H9 (cell line): ENCODE data around the gene NPAS1. TPM values are rescaled to one million over a fixed set of nuclear protein-coding genes. Genes with fewer than 3 reads are reported as not detected.

Source experiments
- DNase-seq: peaks from one replicate; pipeline ENCODE4 v3.0.0-alpha.2; 2017
- H2AFZ ChIP-seq: one replicate; pipeline ENCODE4 v1.6.1; 2013; ENCODE audit warnings: mild to moderate bottlenecking, low read length, control low read depth, moderate library complexity
- H2AK5ac ChIP-seq: 2 replicates; pipeline ENCODE4 v1.6.1; 2013; ENCODE audit warnings: low read length, control low read depth, mixed read lengths; ENCODE audit not compliant: insufficient read length
- H2BK120ac ChIP-seq: one replicate; pipeline ENCODE4 v1.6.1; 2013; ENCODE audit warnings: low read depth, mild to moderate bottlenecking, low read length, control low read depth, inconsistent platforms; ENCODE audit not compliant: poor library complexity, severe bottlenecking
- H2BK12ac ChIP-seq: 2 replicates; pipeline ENCODE4 v1.6.1; 2013; ENCODE audit warnings: low read length, control low read depth, mixed read lengths, low read depth; ENCODE audit not compliant: insufficient read length
- H2BK15ac ChIP-seq: 2 replicates; pipeline ENCODE4 v1.6.1; 2013; ENCODE audit warnings: low read depth, low read length, control low read depth
- H2BK20ac ChIP-seq: one replicate; pipeline ENCODE4 v1.6.1; 2013; ENCODE audit warnings: low read depth, mild to moderate bottlenecking, low read length, control low read depth, inconsistent platforms; ENCODE audit not compliant: poor library complexity, severe bottlenecking
- H2BK5ac ChIP-seq: 2 replicates; pipeline ENCODE4 v1.6.1; 2013; ENCODE audit warnings: low read length, control low read depth, mixed read lengths; ENCODE audit not compliant: insufficient read length
- H3K14ac ChIP-seq: 2 replicates; pipeline ENCODE4 v1.6.1; 2013; ENCODE audit warnings: low read length, control low read depth; ENCODE audit not compliant: insufficient read depth
- H3K18ac ChIP-seq: 2 replicates; pipeline ENCODE4 v1.6.1; 2013; ENCODE audit warnings: low read depth, mild to moderate bottlenecking, mixed read lengths, low read length, control low read depth; ENCODE audit not compliant: insufficient read length
- H3K23ac ChIP-seq: 2 replicates; pipeline ENCODE4 v1.6.1; 2013; ENCODE audit warnings: low read length, control low read depth, mixed read lengths, low read depth; ENCODE audit not compliant: insufficient read length
- H3K23me2 ChIP-seq: 2 replicates; pipeline ENCODE4 v1.6.1; 2013; ENCODE audit warnings: low read depth, mild to moderate bottlenecking, mixed read lengths, low read length, control low read depth; ENCODE audit not compliant: insufficient read length, poor library complexity, severe bottlenecking
- H3K27ac ChIP-seq: 2 replicates; pipeline ENCODE4 v1.5.1; 2013; ENCODE audit warnings: low read length, control low read depth, mixed read lengths, low read depth; ENCODE audit not compliant: insufficient read length
- H3K27me3 ChIP-seq: 2 replicates; pipeline ENCODE4 v1.6.1; 2013; ENCODE audit warnings: low read length, control low read depth, inconsistent platforms; ENCODE audit not compliant: insufficient read depth
- H3K4ac ChIP-seq: 2 replicates; pipeline ENCODE4 v1.6.1; 2013; ENCODE audit warnings: low read depth, mild to moderate bottlenecking, control low read depth, inconsistent platforms, low read length, moderate library complexity
- H3K4me1 ChIP-seq: 2 replicates; pipeline ENCODE4 v1.6.1; 2013; ENCODE audit warnings: low read length, control low read depth, inconsistent platforms; ENCODE audit not compliant: insufficient read depth
- H3K4me2 ChIP-seq: 2 replicates; pipeline ENCODE4 v1.6.1; 2013; ENCODE audit warnings: low read length, control low read depth, mixed read lengths; ENCODE audit not compliant: insufficient read length, insufficient read depth
- H3K56ac ChIP-seq: 2 replicates; pipeline ENCODE4 v1.6.1; 2013; ENCODE audit warnings: low read depth, mild to moderate bottlenecking, mixed read lengths, low read length, control low read depth; ENCODE audit not compliant: insufficient read length
- H3K79me1 ChIP-seq: 2 replicates; pipeline ENCODE4 v1.6.1; 2013; ENCODE audit warnings: low read depth, mild to moderate bottlenecking, moderate library complexity, low read length, control low read depth, inconsistent platforms; ENCODE audit not compliant: insufficient read depth, poor library complexity, severe bottlenecking
- H3K79me2 ChIP-seq: 2 replicates; pipeline ENCODE4 v1.6.1; 2013; ENCODE audit warnings: low read length, control low read depth, inconsistent platforms; ENCODE audit not compliant: insufficient read depth
- H3K9ac ChIP-seq: 2 replicates; pipeline ENCODE4 v1.6.1; 2013; ENCODE audit warnings: low read length, control low read depth, mixed read lengths; ENCODE audit not compliant: insufficient read length; ENCODE audit errors: extremely low read depth
- H3K9me3 ChIP-seq: one replicate; pipeline ENCODE4 v1.6.1; 2013; ENCODE audit warnings: low read depth, low read length, inconsistent platforms; ENCODE audit not compliant: control insufficient read depth
- H3T11ph ChIP-seq: one replicate; pipeline ENCODE4 v1.6.1; 2013; ENCODE audit warnings: mild to moderate bottlenecking, low read length, control low read depth, inconsistent platforms
- H4K20me1 ChIP-seq: one replicate; pipeline ENCODE4 v1.6.1; 2013; ENCODE audit not compliant: control insufficient read depth, insufficient read length, insufficient read depth
- H4K5ac ChIP-seq: 2 replicates; pipeline ENCODE4 v1.6.1; 2013; ENCODE audit warnings: low read depth, mild to moderate bottlenecking, mixed read lengths, low read length, control low read depth; ENCODE audit not compliant: insufficient read length
- H4K8ac ChIP-seq: replicated peaks from 2 replicates; pipeline ENCODE4 v1.6.1; 2013; ENCODE audit warnings: low read length, control low read depth, mixed read lengths, low read depth; ENCODE audit not compliant: insufficient read length
- H4K91ac ChIP-seq: 2 replicates; pipeline ENCODE4 v1.6.1; 2013; ENCODE audit warnings: low read depth, mild to moderate bottlenecking, moderate library complexity, mixed read lengths, low read length, control low read depth; ENCODE audit not compliant: insufficient read length
- H3K27ac Mint-ChIP-seq, 3 experiments: 2 replicates in 2 of 3; 3 replicates in 1 of 3; pipeline ENCODE4 v1.8.0; 2020 to 2021; ENCODE audit warnings: mixed read lengths in 3 of 3, mild to moderate bottlenecking in 1 of 3, moderate library complexity in 1 of 3
- H3K27me3 Mint-ChIP-seq: 2 replicates; pipeline ENCODE4 v1.8.0; 2021; ENCODE audit warnings: low read depth, mild to moderate bottlenecking, moderate library complexity, mixed read lengths
- H3K36me3 Mint-ChIP-seq, 3 experiments: 2 replicates in 2 of 3; 3 replicates in 1 of 3; pipeline ENCODE4 v1.8.0; 2020 to 2021; ENCODE audit warnings: low read depth in 3 of 3, mixed read lengths in 3 of 3; ENCODE audit not compliant: insufficient read depth in 1 of 3
- H3K4me1 Mint-ChIP-seq, 2 experiments: 2 replicates each; pipeline ENCODE4 v1.8.0; 2020; ENCODE audit warnings: mixed read lengths in 2 of 2
- H3K4me3 Mint-ChIP-seq, 2 experiments: 2 replicates in 1 of 2; 3 replicates in 1 of 2; pipeline ENCODE4 v1.8.0; 2020 to 2021; ENCODE audit warnings: mild to moderate bottlenecking in 2 of 2, mixed read lengths in 2 of 2, moderate library complexity in 1 of 2
- H3K9me3 Mint-ChIP-seq, 2 experiments: 2 replicates in 1 of 2; 3 replicates in 1 of 2; pipeline ENCODE4 v1.8.0; 2020; ENCODE audit warnings: mild to moderate bottlenecking in 2 of 2, mixed read lengths in 2 of 2, moderate library complexity in 1 of 2
- CTCF ChIP-seq: fragments of 200-600 bp; sonication (generic); conservative IDR thresholded peaks from 3 replicates; pipeline ENCODE4 v1.8.0; 2021; ENCODE audit warnings: antibody characterized with exemption, mild to moderate bottlenecking
- WGBS: extraction: QIAGEN DNeasy Blood & Tissue Kit; methylation state at CpG from one replicate; pipeline ENCODE4 v1.1.7; 2013; ENCODE audit warnings: missing lambda C conversion rate, low lambda C conversion rate, mixed read lengths; ENCODE audit not compliant: insufficient read length; ENCODE audit errors: extremely low coverage; 5-methylcytosine and 5-hydroxymethylcytosine counted together
- total RNA-seq: library from RNA; stranded (reverse); gene quantifications from 2 replicates; pipeline ENCODE4 v1.2.1, GENCODE V29; 2021

The NPAS1 gene
- total RNA-seq, 1 experiment from 2014 or later, result 17.8 TPM

GRCh38 chr19:47024502-47024901 is 4.9 kb downstream of the NPAS1 start:
- Histone ChIP-seq H2BK5ac (no peak overlapping the region), H4K91ac (no peak overlapping the region), H3K27ac (no peak overlapping the region), H4K8ac (no peak overlapping the region), H2AFZ (no peak overlapping the region), H4K5ac (no peak overlapping the region), H2BK12ac (no peak overlapping the region), H3K56ac (no peak overlapping the region), H3K79me2 (no peaks in the 10 kb centered on the region), H4K20me1 (no peaks in the 10 kb centered on the region), H2BK20ac (no peak overlapping the region), H3T11ph (no peak overlapping the region), H3K79me1 (no peaks in the 10 kb centered on the region), H3K23me2 (peaks cover 17% of the 10 kb centered on the region), H3K14ac (no peak overlapping the region), H2AK5ac (no peak overlapping the region), H3K9ac (no peak overlapping the region), H2BK15ac (no peak overlapping the region), H3K27me3 (peaks cover 36% of the 10 kb centered on the region), H3K18ac (no peak overlapping the region), H3K4ac (no peak overlapping the region), H2BK120ac (no peak overlapping the region), H3K4me1 (0 out of 2 replicates have a peak, but pooled peaks cover 2% of the 10 kb centered on the region), H3K4me2 (no peak overlapping the region), H3K9me3 (no peaks in the 10 kb centered on the region), H3K23ac (no peak overlapping the region)
- Mint-ChIP-seq H3K9me3 (no peaks in the 10 kb centered on the region), H3K4me3 (no peak overlapping the region), H3K27me3 (peaks cover 85% of the 10 kb centered on the region), H3K27ac (no peak overlapping the region), H3K36me3 (peaks cover 0 to 4% (median 4%) of the 10 kb centered on the region in 3 experiments; a peak in 3 of 7 replicates), H3K4me1 (peaks cover 17 to 29% of the 10 kb centered on the region in 2 experiments)
- TF ChIP-seq CTCF, result no peak
- DNase-seq, result no peak
- WGBS, result no CpG with 5 or more reads among the region's 5 CpGs
